OCI-LY3 (cell line): ENCODE results near the gene LZTS2.

Experiments used
- CTCF ChIP-seq: fragments of 200-600, 300-600 bp; sonication (generic); IDR thresholded peaks from 2 replicates; pipeline ENCODE4 v1.5.1; 2014; ENCODE audit warnings: antibody characterized with exemption, low read length, low read depth
- EZH2phosphoT487 ChIP-seq: fragments of 200-600 bp; shearing (Covaris generic); IDR thresholded peaks from 2 replicates; pipeline ENCODE4 v1.6.1; 2018; ENCODE audit warnings: antibody characterized with exemption, mixed run types, low read depth

GRCh38 chr10:101036726-101037125 is 37.1 kb downstream of the LZTS2 start:
- TF ChIP-seq CTCF (no peak), EZH2phosphoT487 (no peak)
